Measurements from ENCODE around the gene CFAP65.

The CFAP65 gene

GRCh38 chr2:219041252-219041651, at the start of gene CFAP65:
TSS of gene CFAP65 (minus strand) at chr2:219041516. CDS start at chr2:219039048, 2,468 bp downstream.
- peak; percentile 65 for DNase-seq

DNA sequence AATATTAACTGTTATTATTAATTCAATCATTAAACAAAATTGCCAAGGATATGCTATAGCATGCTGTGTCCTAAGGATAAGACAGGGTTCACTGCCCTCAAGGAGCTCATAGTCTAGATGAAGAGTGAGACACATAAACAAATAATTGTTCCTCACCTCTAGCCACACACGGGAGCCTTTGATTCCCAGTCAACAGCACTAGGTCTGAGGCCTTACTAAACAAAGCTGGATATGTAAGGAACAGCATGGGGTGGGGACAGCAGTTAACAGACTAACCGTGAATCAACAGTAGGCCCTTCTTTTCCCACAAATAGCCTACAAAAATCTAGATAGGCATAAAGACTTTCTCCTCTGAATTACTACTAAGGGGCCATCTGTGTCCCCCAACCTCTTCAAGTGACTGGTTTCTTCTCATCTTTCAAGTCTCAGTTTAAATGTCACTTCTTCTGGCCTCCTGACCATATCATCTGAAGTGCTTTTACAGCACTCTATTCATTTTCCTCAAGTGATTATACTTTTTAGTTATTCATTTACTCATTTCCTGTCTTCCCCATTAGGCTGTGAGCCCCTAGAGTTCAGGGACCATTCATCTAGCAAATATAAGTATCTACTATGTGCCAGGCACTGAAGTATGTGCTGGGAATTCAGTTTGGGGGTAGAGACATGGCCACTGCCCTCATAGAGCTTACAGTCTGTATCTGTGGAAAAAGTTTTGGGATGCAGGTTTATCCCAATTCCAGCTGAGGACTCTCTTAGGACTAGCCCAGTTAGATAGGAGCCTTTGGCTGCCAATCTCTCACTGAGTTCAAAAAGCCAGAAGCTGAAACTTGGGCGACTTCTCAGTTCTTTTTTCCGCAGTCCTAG, 49.4 kb upstream of the CFAP65 start:
- DNase-seq: no peak

DNA sequence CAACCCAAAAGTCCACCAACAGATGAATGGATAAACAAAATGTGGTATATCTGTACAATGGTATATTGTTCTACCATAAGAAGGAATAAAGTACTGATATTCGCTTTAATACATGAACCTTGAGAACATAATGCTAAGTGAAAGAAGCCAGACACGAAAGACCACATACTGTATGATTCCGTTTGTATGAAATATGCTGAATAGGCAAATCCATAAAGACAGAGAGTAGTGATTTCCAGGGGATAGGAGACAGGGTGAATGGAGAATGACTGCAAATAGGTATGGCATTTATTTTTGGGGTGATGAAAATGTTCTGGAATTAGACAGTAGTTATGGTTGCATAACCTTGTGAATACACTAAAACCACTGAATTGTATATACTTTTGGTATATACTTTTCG, 48.0 kb upstream of the CFAP65 start:
- no peak for DNase-seq

GRCh38 chr2:219087848-219088247, 46.5 kb upstream of the CFAP65 start:
- DNase-seq: no peak

- no peak for DNase-seq
Observed at GRCh38 chr2:219087361-219087760, 46.0 kb upstream of the CFAP65 start.

DNA sequence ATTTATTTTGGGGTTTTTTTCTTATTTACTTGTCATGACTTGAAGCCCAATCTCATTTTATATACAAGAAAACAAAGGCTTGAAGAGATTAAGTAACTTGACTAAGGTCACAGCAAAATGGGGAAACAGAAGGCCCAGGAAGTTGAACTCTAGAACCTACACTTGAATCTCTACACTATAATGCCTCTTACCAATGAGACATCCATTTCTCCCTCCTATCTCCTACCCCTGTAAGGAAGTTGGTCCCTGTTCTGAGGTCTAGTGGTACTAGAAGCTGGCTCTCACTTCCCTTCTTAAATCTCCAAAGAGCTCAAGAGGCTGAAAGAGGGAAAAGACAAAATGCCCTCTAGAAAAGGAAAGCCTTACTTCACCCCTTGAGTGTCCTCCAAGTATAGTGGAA, 44.9 kb upstream of the CFAP65 start:
- DNase-seq: no peak

DNA sequence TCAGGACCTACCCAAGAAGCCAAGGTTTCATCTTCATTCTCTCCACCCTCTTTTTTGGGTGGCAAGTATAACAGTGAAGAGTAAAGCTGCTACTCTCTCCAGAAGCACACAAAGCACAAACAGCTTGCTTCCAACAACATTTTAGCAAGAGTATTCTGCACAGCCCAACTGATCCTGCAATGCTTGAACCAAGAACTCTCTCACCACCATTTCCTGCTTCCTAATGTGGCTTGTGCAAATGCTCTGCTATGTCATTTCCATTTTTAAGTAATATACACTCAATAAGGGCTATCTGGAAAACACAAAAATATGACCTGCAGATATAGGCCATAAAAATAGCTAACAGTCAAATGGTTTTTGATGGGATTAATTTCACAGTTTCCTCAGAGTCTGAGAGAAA, 43.5 kb upstream of the CFAP65 start:
- DNase-seq: no peak

- DNase-seq: no peak
Observed at GRCh38 chr2:219082332-219082958, 41.1 kb upstream of the CFAP65 start.

- no peak for DNase-seq
Observed at GRCh38 chr2:219081701-219082331, 40.5 kb upstream of the CFAP65 start.

DNA sequence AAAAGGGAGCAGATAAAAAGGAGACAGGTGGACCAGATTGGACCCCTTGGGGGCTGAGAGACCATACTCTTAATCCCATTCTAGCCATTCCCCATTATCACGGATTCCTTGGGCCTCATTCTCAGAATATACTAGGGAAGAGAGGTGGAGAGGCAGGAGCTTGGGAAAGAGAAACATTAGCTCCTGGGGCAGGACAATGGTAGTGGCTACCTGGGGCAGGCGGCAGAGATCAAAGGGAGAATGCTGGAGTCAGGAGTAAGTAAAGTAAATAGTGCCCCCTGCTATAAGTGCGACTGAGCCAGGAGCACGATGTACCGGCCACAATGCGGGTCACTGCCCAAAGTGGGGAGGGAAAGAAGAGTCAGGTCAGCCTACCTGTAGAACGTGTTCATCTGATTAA, 39.8 kb upstream of the CFAP65 start:
- DNase-seq: no peak

GRCh38 chr2:219079417-219079816, 38.1 kb upstream of the CFAP65 start:
- DNase-seq: no peak

GRCh38 chr2:219078951-219079350, 37.6 kb upstream of the CFAP65 start:
- no peak for DNase-seq

- DNase-seq: no peak
Observed at GRCh38 chr2:219078126-219078525, 36.8 kb upstream of the CFAP65 start.

- no peak for DNase-seq
Observed at GRCh38 chr2:219076253-219076652, 34.9 kb upstream of the CFAP65 start.

- peak; percentile 72 for DNase-seq
Observed at GRCh38 chr2:219073413-219074129, 32.3 kb upstream of the CFAP65 start.

DNA sequence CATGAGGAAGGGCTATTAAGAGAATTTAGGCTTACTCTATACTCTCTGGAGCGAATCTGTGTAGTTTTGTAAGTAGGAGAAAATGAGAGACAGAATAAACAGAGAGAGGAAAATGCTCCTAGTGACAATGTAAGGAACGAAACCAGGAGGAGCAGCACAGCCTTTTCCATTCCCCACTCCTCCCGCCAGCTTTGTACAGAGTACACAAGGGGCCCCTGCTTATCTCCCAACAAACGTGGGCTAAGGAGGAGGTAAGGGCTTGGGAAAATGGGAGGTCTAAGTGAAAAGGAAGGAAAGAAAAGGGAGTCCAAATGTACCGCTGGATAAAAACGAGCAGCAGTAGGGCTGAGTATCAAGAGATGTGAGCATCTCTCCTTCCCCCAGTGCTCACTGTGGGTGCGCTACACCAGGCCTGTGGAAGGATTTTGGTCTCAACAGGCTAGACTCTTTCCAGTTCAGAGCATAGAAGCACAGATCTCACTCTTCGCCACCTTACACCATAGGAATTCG, 31.5 kb upstream of the CFAP65 start:
- DNase-seq: no peak

DNA sequence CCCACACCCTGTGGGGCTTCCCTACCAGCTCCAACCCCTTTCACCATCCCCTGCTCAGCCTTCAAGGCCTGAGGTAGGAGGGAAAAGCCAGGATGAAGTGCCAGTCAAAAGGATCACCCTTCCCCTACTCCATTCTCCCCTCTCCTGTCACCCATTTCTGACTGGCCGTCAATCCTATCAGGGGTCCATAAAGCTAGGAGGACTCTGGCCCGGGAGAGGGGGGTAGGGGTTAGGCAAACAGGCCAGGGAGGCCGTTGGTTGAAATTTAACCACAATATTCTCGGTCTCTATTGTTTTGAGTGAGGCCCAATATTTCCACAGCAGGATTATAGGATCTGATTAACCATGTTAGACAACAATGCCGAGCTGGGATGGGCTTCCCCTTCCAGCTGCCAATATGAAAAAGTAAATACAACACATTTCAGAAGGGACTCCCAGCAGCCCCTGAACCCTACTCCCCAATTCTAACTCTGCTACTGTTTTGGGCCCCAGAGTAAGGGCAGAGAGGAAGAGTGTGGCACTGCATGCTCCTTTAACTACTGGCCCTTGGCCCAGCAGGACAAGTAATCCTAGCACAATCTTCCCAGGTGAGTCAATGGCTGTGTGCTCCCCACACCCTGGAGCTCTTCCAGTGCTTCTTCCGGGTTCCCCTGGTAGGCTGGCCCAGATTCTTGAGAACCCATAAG, 30.0 kb upstream of the CFAP65 start:
- no peak for DNase-seq

GRCh38 chr2:219065484-219065883, 24.2 kb upstream of the CFAP65 start:
- DNase-seq: no peak

DNA sequence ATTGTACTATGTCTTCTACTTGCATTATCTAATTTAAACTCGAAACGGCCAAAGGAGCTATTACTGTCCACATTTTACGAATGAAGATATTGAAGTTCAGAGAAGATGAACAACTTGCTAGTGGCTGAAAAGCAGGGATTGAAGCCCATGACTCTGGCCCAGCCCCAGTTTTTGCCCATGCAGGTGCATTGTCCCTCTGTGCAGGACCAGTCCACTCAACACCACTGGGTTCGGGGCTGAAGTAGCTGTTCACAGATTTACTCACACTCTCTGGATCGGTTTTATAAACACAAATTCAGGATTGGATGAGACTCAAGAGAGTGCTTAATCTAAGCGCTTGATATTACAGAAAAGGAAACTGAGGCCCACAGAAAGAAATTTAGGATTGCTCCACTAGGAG, 20.8 kb upstream of the CFAP65 start:
- DNase-seq: no peak

GRCh38 chr2:219060821-219061791, 19.8 kb upstream of the CFAP65 start, which contains the start of gene IHH:
TSS of gene IHH (minus strand) at chr2:219060921. CDS start at chr2:219060467, 454 bp downstream.
- DNase-seq: peak; percentile 15

All from NCI-H69 (cell line).